K562 (cell line): Measurements from ENCODE around the gene SLC7A4. TPM values are rescaled to one million over a fixed set of nuclear protein-coding genes. Genes with fewer than 3 reads are reported as not detected.

Experiments used
- BCOR ChIP-seq: fragments of 450-650 bp; IDR thresholded peaks from 2 replicates; pipeline ENCODE4 v1.6.1; 2016
- CBFA2T3 ChIP-seq: fragments of 450-650 bp; IDR thresholded peaks from 2 replicates; pipeline ENCODE4 v1.6.1; 2017
- CBX8 ChIP-seq: fragments of 200-600 bp; sonication (generic); IDR thresholded peaks from 2 replicates; pipeline ENCODE4 v1.6.1; 2012; ENCODE audit warnings: borderline replicate concordance, mixed run types, low read depth, mild to moderate bottlenecking, moderate library complexity, mixed read lengths, low read length, control low read depth, inconsistent platforms; ENCODE audit not compliant: poor library complexity, severe bottlenecking; ENCODE audit errors: extremely low read depth
- DIDO1 ChIP-seq: fragments of 450-650 bp; IDR thresholded peaks from 2 replicates; pipeline ENCODE4 v1.6.1; 2016; ENCODE audit warnings: low read depth, missing biosample characterization, missing genetic modification characterization
- HBP1 ChIP-seq: fragments of 450-650 bp; formaldehyde crosslinking; IDR thresholded peaks from 2 replicates; pipeline ENCODE4 v1.4.0; 2022; ENCODE audit warnings: missing genetic modification characterization
- HOXB6 ChIP-seq: fragments of 250-450 bp; sonication (Bioruptor Pico); IDR thresholded peaks from 2 replicates; pipeline ENCODE4 v1.5.1; 2022; ENCODE audit warnings: mild to moderate bottlenecking, borderline replicate concordance
- IFI16 ChIP-seq: fragments of 250-450 bp; sonication (Bioruptor Pico); IDR thresholded peaks from 2 replicates; pipeline ENCODE4 v2.1.2; 2022; ENCODE audit warnings: mild to moderate bottlenecking, inconsistent platforms
- KAT2B ChIP-seq: IDR thresholded peaks from one replicate; pipeline ENCODE4 v1.6.1; 2012; ENCODE audit warnings: low read depth, mild to moderate bottlenecking, control low read depth, inconsistent platforms, low read length, moderate library complexity
- NR4A1 ChIP-seq, 2 experiments: fragments of 250-450 bp in 1 of 2; fragments of 450-650 bp in 1 of 2; sonication (Bioruptor Pico) in 1 of 2; IDR thresholded peaks; 2 replicates each; pipeline versions ENCODE4 v1.4.0 to v1.6.1; 2016 to 2020; ENCODE audit warnings: mild to moderate bottlenecking in 2 of 2, missing compliant biosample characterization in 1 of 2, missing genetic modification characterization in 1 of 2, moderate library complexity in 1 of 2
- PHF21A ChIP-seq: fragments of 450-650 bp; IDR thresholded peaks from 2 replicates; pipeline ENCODE4 v1.6.1; 2017; ENCODE audit warnings: low read depth, borderline replicate concordance
- POU5F1 ChIP-seq: fragments of 150-350 bp; IDR thresholded peaks from 2 replicates; pipeline ENCODE4 v1.6.1; 2014; ENCODE audit warnings: borderline replicate concordance, low read length, low read depth, mild to moderate bottlenecking; ENCODE audit not compliant: partially characterized antibody
- PYGO2 ChIP-seq: fragments of 450-650 bp; IDR thresholded peaks from 2 replicates; pipeline ENCODE4 v1.6.1; 2016; ENCODE audit warnings: mild to moderate bottlenecking, missing genetic modification characterization, moderate library complexity, missing compliant biosample characterization
- RBM34 ChIP-seq: fragments of 200-400 bp; formaldehyde crosslinking; IDR thresholded peaks from 2 replicates; pipeline ENCODE4 v1.6.1; 2018; ENCODE audit warnings: low read length, borderline replicate concordance; ENCODE audit not compliant: insufficient read depth
- RHOXF2B ChIP-seq: fragments of 250-450 bp; sonication (Bioruptor Pico); conservative IDR thresholded peaks from 2 replicates; pipeline ENCODE4 v1.5.1; 2021
- TAF15 ChIP-seq: fragments of 200-400 bp; formaldehyde crosslinking; IDR thresholded peaks from 2 replicates; pipeline ENCODE4 v1.6.1; 2017; ENCODE audit warnings: mild to moderate bottlenecking, low read depth, low read length, moderate library complexity
- TRIM28 ChIP-seq: fragments of 450-650 bp; IDR thresholded peaks from 2 replicates; pipeline ENCODE4 v1.6.1; 2017
- U2AF2 ChIP-seq: fragments of 200-400 bp; formaldehyde crosslinking; optimal IDR thresholded peaks from 2 replicates; pipeline ENCODE3; 2017; ENCODE audit warnings: low read depth, mild to moderate bottlenecking, low read length
- ZKSCAN1 ChIP-seq: fragments of 150-350 bp; IDR thresholded peaks from 2 replicates; pipeline ENCODE4 v1.6.1; 2016; ENCODE audit warnings: low read depth, low read length
- ZMIZ1 ChIP-seq, 2 experiments: fragments of 150-350 bp in 1 of 2; IDR thresholded peaks; 2 replicates each; pipeline ENCODE4 v1.6.1; 2012 to 2016; ENCODE audit warnings: low read depth in 2 of 2, low read length in 2 of 2, mild to moderate bottlenecking in 1 of 2, moderate library complexity in 1 of 2
- polyA plus RNA-seq, 8 experiments: library from polyadenylated mRNA; depleted of rRNA in 4 of 8; stranded (reverse) in 5 of 8; unstranded in 3 of 8; fragments of >200 nt; fragmentation: Nextera tagmentation in 2 of 8; fragmentation: Illumina TruSeq in 1 of 8; extraction: Ambion mirVana in 2 of 8; extraction: Trizol in 1 of 8; gene quantifications; 2 replicates each; pipeline versions ENCODE4 v1.2.1 to v1.2.3, GENCODE V29; 2011 to 2014; ENCODE audit warnings: inconsistent platforms in 1 of 8, missing spikeins in 1 of 8
- total RNA-seq, 7 experiments: library from RNA; depleted of rRNA in 6 of 7; stranded (reverse); fragments of >200 nt in 6 of 7; fragmentation: Illumina TruSeq in 2 of 7; extraction: Trizol in 2 of 7; gene quantifications; 2 replicates each; pipeline versions ENCODE4 v1.2.1 to v1.2.3, GENCODE V29; 2011 to 2021; ENCODE audit warnings: low replicate concordance in 1 of 7
- TF ChIP-seq, protein P1 (sequence below): fragments of 450-650 bp; IDR thresholded peaks from 2 replicates; pipeline ENCODE4 v1.6.1; 2017; ENCODE audit warnings: mild to moderate bottlenecking, moderate library complexity
- TF ChIP-seq, protein P2 (sequence below): sonication (generic); formaldehyde crosslinking; IDR thresholded peaks from 2 replicates; pipeline ENCODE4 v1.8.0; 2023; ENCODE audit warnings: mild to moderate bottlenecking, missing genetic modification reagents

SLC7A4 gene
- total and polyA plus RNA-seq, 9 of the 15 experiments (the other 6 are each of a cell fraction or from before 2014, with no cell fraction given) = not detected

- TF ChIP-seq, protein P1, sequence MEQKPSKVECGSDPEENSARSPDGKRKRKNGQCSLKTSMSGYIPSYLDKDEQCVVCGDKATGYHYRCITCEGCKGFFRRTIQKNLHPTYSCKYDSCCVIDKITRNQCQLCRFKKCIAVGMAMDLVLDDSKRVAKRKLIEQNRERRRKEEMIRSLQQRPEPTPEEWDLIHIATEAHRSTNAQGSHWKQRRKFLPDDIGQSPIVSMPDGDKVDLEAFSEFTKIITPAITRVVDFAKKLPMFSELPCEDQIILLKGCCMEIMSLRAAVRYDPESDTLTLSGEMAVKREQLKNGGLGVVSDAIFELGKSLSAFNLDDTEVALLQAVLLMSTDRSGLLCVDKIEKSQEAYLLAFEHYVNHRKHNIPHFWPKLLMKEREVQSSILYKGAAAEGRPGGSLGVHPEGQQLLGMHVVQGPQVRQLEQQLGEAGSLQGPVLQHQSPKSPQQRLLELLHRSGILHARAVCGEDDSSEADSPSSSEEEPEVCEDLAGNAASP = no peak
- TF ChIP-seq RBM34 (no peak), PHF21A (no peak), BCOR (no peak), PYGO2 (tag) (no peak), HOXB6 (CRISPR knock-in tag) (0 out of 2 replicates have a peak, but pooled peaks have one; percentile 12), CBX8 (no peak), TAF15 (0 out of 2 replicates have a peak, but pooled peaks have one; percentile 22), TRIM28 (no peak), CBFA2T3 (no peak), DIDO1 (tag) (peak; percentile 27; the same call in 1 of the 2 replicates), KAT2B (peak; percentile 30), ZMIZ1 (IDR thresholded peaks at IDR 0.05; ENCODE audit: low read depth in 2 of 2, low read length in 2 of 2) (peak in 1 of 2 experiments; percentile 28; a peak in 1 of 4 replicates), NR4A1 (CRISPR knock-in tag; IDR thresholded peaks at IDR 0.05) (peak; percentile 33; the same call in 1 of the 2 replicates), NR4A1 (tag; IDR thresholded peaks at IDR 0.05) (no peak), RHOXF2B (CRISPR knock-in tag) (no peak), IFI16 (peak; percentile 52; the same call in 1 of the 2 replicates), ZKSCAN1 (no peak), HBP1 (peak; percentile 91), U2AF2 (no peak), POU5F1 (peak; percentile 12)
- TF ChIP-seq, protein P2, sequence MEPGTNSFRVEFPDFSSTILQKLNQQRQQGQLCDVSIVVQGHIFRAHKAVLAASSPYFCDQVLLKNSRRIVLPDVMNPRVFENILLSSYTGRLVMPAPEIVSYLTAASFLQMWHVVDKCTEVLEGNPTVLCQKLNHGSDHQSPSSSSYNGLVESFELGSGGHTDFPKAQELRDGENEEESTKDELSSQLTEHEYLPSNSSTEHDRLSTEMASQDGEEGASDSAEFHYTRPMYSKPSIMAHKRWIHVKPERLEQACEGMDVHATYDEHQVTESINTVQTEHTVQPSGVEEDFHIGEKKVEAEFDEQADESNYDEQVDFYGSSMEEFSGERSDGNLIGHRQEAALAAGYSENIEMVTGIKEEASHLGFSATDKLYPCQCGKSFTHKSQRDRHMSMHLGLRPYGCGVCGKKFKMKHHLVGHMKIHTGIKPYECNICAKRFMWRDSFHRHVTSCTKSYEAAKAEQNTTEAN (CRISPR knock-in tag) = no peak
These were observed 49.8 kb downstream of the SLC7A4 start (continued) for GRCh38 chr22:20982563-20982882.
